K562 (cell line): Measurements from ENCODE around the gene FAR1. TPM values are rescaled to one million over a fixed set of nuclear protein-coding genes. Genes with fewer than 3 reads are reported as not detected.

Source experiments
- ARID1B ChIP-seq: fragments of 450-650 bp; IDR thresholded peaks from 2 replicates; pipeline ENCODE4 v1.6.1; 2016; ENCODE audit warnings: antibody characterized with exemption, mild to moderate bottlenecking, inconsistent platforms
- BRF1 ChIP-seq: IDR thresholded peaks from 3 replicates; pipeline ENCODE4 v1.6.1; 2011; ENCODE audit warnings: borderline replicate concordance, mild to moderate bottlenecking; ENCODE audit not compliant: insufficient read length; ENCODE audit errors: extremely low read depth
- C11orf30 ChIP-seq: fragments of 450-650 bp; IDR thresholded peaks from 2 replicates; pipeline ENCODE4 v1.6.1; 2016; ENCODE audit warnings: low read depth, mild to moderate bottlenecking
- CREB1 ChIP-seq, 2 experiments: sonication (generic) in 1 of 2; formaldehyde crosslinking in 1 of 2; IDR thresholded peaks; 2 replicates each; pipeline versions ENCODE4 v1.6.1 to v1.8.0; 2012 to 2022; ENCODE audit warnings: inconsistent platforms in 1 of 2, mild to moderate bottlenecking in 1 of 2, missing genetic modification reagents in 1 of 2, moderate library complexity in 1 of 2
- ESRRA ChIP-seq: fragments of 450-650 bp; IDR thresholded peaks from 2 replicates; pipeline ENCODE4 v1.6.1; 2014; ENCODE audit warnings: low read depth, mild to moderate bottlenecking, moderate library complexity, borderline replicate concordance
- ETS1 ChIP-seq: conservative IDR thresholded peaks from 2 replicates; pipeline ENCODE4 v1.6.1; 2011; ENCODE audit warnings: low read depth, mild to moderate bottlenecking, low read length; ENCODE audit not compliant: control insufficient read depth
- FOXK1 ChIP-seq: sonication (generic); formaldehyde crosslinking; IDR thresholded peaks from 2 replicates; pipeline ENCODE4 v1.8.0; 2022; ENCODE audit warnings: missing genetic modification reagents, mild to moderate bottlenecking, borderline replicate concordance
- HBP1 ChIP-seq: fragments of 450-650 bp; formaldehyde crosslinking; IDR thresholded peaks from 2 replicates; pipeline ENCODE4 v1.4.0; 2022; ENCODE audit warnings: missing genetic modification characterization
- PBX2 ChIP-seq, 2 experiments: IDR thresholded peaks in 1 of 2; conservative IDR thresholded peaks in 1 of 2; 2 replicates each; pipeline ENCODE4 v1.6.1; 2016; ENCODE audit warnings: low read depth in 2 of 2, mild to moderate bottlenecking in 1 of 2, missing compliant biosample characterization in 1 of 2, missing genetic modification characterization in 1 of 2, moderate library complexity in 1 of 2
- RAD21 ChIP-seq, 2 experiments: fragments of 250-450 bp in 1 of 2; fragments of 450-650 bp in 1 of 2; sonication (Bioruptor Pico) in 1 of 2; formaldehyde crosslinking in 1 of 2; IDR thresholded peaks in 1 of 2; conservative IDR thresholded peaks in 1 of 2; 2 replicates each; pipeline versions ENCODE4 v1.4.0 to v1.8.0; 2020 to 2022; ENCODE audit warnings: mild to moderate bottlenecking in 2 of 2, moderate library complexity in 1 of 2
- RBM34 ChIP-seq: fragments of 200-400 bp; formaldehyde crosslinking; IDR thresholded peaks from 2 replicates; pipeline ENCODE4 v1.6.1; 2018; ENCODE audit warnings: low read length, borderline replicate concordance; ENCODE audit not compliant: insufficient read depth
- SIX5 ChIP-seq, 2 experiments: IDR thresholded peaks; 2 replicates each; pipeline ENCODE4 v1.6.1; 2011; ENCODE audit warnings: low read length in 2 of 2, borderline replicate concordance in 1 of 2, low read depth in 1 of 2, mild to moderate bottlenecking in 1 of 2, moderate library complexity in 1 of 2; ENCODE audit not compliant: insufficient read depth in 1 of 2
- ZBTB34 ChIP-seq: fragments of 250-450 bp; sonication (Bioruptor Pico); IDR thresholded peaks from 2 replicates; pipeline ENCODE4 v1.8.0; 2021; ENCODE audit warnings: mild to moderate bottlenecking, moderate library complexity
- ZNF263 ChIP-seq: sonication (generic); formaldehyde crosslinking; IDR thresholded peaks from 2 replicates; pipeline ENCODE4 v1.8.0; 2022; ENCODE audit warnings: mild to moderate bottlenecking, missing genetic modification reagents, borderline replicate concordance
- ZNF561 ChIP-seq: fragments of 450-650 bp; formaldehyde crosslinking; conservative IDR thresholded peaks from 2 replicates; pipeline ENCODE4 v1.4.0; 2020; ENCODE audit warnings: mild to moderate bottlenecking, moderate library complexity
- ZNF57 ChIP-seq: fragments of 450-650 bp; formaldehyde crosslinking; IDR thresholded peaks from 2 replicates; pipeline ENCODE4 v1.4.0; 2020; ENCODE audit warnings: mild to moderate bottlenecking, moderate library complexity
- ZNF583 ChIP-seq: fragments of 250-450 bp; sonication (Bioruptor Pico); IDR thresholded peaks from 2 replicates; pipeline ENCODE4 v1.4.0; 2020
- polyA plus RNA-seq, 8 experiments: library from polyadenylated mRNA; depleted of rRNA in 4 of 8; stranded (reverse) in 5 of 8; unstranded in 3 of 8; fragments of >200 nt; fragmentation: Nextera tagmentation in 2 of 8; fragmentation: Illumina TruSeq in 1 of 8; extraction: Ambion mirVana in 2 of 8; extraction: Trizol in 1 of 8; gene quantifications; 2 replicates each; pipeline versions ENCODE4 v1.2.1 to v1.2.3, GENCODE V29; 2011 to 2014; ENCODE audit warnings: inconsistent platforms in 1 of 8, missing spikeins in 1 of 8
- total RNA-seq, 7 experiments: library from RNA; depleted of rRNA in 6 of 7; stranded (reverse); fragments of >200 nt in 6 of 7; fragmentation: Illumina TruSeq in 2 of 7; extraction: Trizol in 2 of 7; gene quantifications; 2 replicates each; pipeline versions ENCODE4 v1.2.1 to v1.2.3, GENCODE V29; 2011 to 2021; ENCODE audit warnings: low replicate concordance in 1 of 7

Gene FAR1
- total and polyA plus RNA-seq, 9 of the 15 experiments (the other 6 are each of a cell fraction or from before 2014, with no cell fraction given), result 17.7 to 88.2 (median 52.6) TPM

GRCh38 chr11:13772223-13773046 is 104.0 kb downstream of the FAR1 start (continued):
- no peak for TF ChIP-seq ETS1
- no peak for TF ChIP-seq PBX2 (CRISPR knock-in tag; IDR thresholded peaks at IDR 0.05; ENCODE audit: low read depth)
- TF ChIP-seq PBX2 (tag; conservative IDR thresholded peaks at IDR 0.05; ENCODE audit: low read depth), result 0 out of 2 replicates have a peak, but pooled peaks have one; percentile 11
- TF ChIP-seq ZNF583 (CRISPR knock-in tag), result no peak
- TF ChIP-seq ESRRA, result no peak
- TF ChIP-seq BRF1, result no peak
- no peak for TF ChIP-seq FOXK1 (CRISPR knock-in tag)
- no peak for TF ChIP-seq C11orf30
- no peak for TF ChIP-seq ZNF561 (CRISPR knock-in tag)
- no peak for TF ChIP-seq HBP1
- no peak for TF ChIP-seq RBM34
- TF ChIP-seq SIX5 (IDR thresholded peaks at IDR 0.05; ENCODE audit: borderline replicate concordance in 1 of 2, insufficient read depth in 1 of 2, low read depth in 1 of 2, low read length in 2 of 2), result no peak
- peak; percentile 90 to 94 for TF ChIP-seq RAD21 (CRISPR knock-in tag; conservative IDR thresholded peaks at IDR 0.05 in 1 of 2, IDR thresholded peaks at IDR 0.05 in 1 of 2)
- TF ChIP-seq ZNF57 (CRISPR knock-in tag), result no peak
- no peak for TF ChIP-seq ARID1B
- TF ChIP-seq ZNF263 (CRISPR knock-in tag), result no peak
- no peak for TF ChIP-seq ZBTB34
- TF ChIP-seq CREB1 (IDR thresholded peaks at IDR 0.05), result no peak
- no peak for TF ChIP-seq CREB1 (CRISPR knock-in tag; IDR thresholded peaks at IDR 0.05)
